Activated naive CD4-positive, alpha-beta T cell (primary cell): ENCODE measurements around the gene PSD2.

Experiments
- DNase-seq, 4 experiments: peaks; one replicate each; lab custom pipeline; 2025; lab: John Stamatoyannopoulos, UW

PSD2 gene

DNA sequence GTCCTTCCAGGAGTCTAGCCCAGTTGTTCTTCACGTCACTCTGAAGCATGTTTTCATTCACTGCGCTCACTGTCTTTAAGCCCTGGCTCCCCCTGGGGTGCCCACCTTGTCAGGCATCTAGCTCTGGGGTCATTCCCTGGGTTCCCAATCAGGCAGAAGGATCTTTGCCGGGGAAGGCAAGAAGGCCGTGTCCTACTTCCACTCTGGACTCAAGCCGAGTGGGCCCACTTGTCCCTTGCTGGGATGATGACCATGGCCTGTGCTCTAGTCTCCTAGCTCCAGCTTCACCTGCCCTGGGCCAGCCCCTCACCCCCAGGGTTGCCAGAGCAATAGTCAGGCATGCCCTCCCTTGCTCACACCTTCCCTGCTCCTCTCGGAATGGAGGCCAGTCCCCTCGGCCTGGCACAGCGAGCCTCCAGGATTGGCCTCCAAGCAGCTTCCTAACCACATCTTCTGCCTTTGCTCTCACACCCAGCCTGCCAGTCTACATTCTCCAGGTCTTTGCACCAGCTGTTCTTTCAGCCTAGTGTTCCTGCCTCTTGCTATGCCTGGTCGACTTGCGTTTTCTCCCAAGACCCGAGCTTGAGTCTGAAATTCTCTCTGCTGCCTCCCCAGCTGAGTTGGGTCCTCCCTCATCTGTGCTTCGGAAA is 32.2 kb upstream of the PSD2 start:
- DNase-seq = no peak

DNA sequence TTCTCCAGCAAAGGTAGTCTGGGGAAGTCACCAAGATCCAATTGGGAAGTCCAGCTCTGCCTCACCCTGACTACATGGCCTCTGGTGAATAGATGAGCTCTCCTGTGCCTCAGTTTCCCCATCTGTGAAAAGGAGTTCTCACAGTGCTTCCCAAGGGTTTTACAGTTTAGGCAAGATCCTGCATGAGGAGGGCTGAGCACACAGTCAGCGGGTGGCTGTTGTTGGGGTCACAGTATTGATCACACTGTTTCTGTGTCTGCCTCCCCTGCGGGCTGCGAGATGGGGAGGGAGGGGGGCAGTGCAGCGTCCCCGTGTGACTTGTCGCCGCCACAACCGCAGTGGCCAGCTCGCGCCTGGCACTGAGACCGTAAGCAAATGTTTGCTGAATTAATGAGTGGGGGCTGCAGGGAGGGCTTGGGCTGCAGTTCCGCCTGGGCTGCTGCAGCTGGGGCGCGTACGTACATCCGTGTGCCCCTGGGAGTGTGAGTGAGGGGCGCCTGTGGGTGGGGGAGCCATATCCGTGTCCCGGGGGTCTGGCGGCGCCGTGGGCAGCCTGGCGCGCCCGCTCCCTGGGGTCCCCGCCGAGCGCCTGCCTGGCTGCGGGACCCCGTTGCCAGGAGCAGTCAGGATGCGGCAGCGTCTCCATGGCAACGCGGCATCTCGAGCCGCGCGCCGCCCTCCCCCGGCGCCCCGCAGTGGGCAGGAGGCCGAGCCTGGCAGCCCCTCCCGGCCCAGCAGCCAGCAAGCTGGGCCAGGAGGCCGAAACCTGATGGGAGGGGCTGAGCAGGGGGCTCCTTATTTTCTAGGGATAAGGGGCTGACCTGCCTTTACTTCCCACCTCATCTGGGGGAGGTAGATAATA is 31.4 kb upstream of the PSD2 start:
- no peak for DNase-seq

DNA sequence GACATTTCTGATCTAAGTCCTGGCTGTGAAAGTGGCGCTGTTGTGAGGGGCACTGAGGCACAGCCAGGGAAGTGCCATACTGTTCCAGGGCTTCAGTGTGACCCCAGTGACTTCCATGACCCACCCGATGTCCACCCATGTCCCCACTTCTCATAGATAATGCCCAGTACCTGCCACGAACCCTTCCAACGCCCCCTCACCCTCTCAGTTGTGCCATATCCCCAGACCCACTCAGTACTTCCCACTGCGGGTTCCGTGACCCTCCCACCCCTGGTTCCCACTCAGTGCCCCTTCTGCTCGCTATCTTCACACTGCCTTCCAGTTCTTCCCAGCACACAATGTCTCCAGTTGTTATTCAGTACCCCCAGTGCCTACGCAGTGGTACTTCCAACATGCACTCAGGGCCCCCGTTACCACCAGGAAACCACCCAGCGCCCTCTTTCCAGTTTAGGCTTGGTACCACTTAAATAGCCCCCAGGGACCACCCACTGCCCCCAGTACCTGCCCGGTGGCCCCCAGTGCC is 30.7 kb upstream of the PSD2 start:
- no peak for DNase-seq

DNA sequence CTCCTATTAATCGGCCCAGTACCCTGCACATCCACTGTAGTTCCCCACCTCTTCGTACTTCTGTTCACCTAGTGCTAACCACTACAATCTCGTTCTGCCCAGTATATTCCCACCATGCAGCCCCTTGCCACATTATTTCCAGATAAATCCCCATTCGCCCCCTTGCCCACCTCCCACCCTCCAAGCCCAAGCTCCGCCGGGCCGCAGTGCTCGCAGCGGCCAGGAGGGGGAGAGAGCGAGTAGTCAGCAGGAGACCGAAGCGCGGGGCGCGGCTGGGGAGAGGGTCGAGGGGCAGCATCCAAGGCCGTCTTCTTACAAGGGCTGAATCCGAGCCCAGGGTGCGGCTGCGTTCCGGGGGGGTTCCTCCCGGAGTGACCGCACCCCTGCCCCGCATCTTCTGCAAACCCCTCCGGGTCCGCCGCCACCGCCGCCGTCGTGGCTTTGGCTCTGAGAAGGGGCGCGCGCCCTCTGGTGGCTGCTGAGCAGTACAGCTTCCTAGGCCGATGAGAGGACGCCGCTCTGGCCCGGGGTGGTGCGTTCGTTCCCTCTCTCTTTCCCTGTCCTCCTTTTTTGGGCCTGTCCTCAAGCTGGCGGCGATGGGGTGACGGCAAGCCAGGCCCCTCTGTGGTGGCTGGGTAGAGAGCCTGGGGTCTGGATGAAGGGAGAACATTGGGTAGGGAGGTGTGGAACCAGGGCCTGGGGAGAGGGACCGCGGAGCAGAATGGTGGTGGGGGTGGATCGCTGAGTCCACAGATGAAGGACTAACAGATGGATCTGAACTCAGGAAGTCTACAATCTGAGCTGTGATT is 30.0 kb upstream of the PSD2 start:
- DNase-seq = peak; percentile 67 to 87 (median 80)

DNA sequence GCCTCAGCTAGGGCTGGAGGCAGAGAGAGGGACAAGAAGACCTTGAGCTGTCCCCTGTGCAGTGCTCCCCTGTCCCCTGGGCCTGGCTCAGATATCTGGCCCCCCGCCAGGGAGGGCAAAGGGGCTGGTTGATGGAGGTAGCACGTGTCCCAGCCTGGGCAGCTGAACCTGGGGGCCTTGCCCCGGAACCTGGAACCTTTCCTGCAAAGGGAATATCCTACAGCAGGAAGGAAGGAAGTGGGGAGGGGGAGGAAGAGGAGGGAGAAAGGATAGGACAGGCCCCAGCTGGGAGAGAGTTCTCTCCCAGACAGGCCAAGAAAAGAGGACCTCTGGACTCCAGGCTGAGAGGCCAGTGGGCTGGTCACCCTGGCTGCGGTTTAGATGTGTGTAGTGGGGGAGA is 27.6 kb upstream of the PSD2 start:
- no peak for DNase-seq

DNA sequence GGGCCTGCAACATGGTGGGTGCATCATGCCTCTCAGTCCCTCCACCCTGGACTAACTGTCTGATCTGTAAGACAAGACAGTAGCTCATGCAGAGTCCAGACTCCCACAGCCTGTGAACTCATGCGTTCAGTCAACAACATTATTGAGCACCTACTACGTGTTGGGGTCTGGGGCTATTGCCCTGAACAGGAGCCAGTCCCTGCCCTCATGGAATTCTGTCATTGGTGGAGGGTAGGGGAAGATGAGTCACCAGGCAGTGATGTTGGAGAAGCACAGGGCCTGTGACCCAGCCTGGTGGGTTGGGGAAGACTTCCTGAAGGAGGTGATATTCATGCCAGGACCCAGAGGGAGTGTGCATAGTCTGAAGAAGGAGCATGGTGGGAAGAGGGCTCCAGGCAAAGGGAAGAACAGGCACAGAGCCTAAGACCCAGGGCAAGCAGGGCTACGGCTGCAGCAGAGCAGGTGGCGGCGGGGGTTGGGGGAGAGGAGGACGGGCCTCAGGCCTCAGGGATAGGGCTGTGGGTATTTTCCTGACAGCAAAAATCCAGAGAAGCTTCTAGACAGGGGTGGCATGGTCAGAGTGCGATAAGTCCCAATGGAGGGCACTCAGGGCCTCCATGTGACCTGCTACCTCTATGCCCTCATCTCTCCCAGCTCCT is 26.7 kb upstream of the PSD2 start:
- no peak for DNase-seq

DNA sequence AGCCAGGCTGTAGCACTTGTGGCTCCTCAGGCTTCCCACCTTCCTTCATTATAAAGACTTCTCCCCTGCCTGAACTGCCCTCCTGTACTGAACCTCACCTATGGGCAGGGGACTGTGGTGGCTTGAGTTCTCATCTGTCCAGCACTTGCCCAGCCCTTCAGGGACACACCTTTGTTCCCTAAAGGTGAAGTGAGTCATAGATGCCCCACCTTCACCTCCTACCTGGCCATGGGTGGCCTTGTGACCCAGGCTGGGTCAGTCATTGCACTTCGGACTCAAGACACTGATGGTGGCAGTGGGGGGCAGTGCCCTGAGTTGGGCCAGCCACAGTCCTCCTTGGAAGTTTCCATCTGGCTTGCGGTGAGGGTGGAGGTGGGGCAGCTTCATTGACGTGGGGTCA is 26.1 kb upstream of the PSD2 start:
- no peak for DNase-seq

DNA sequence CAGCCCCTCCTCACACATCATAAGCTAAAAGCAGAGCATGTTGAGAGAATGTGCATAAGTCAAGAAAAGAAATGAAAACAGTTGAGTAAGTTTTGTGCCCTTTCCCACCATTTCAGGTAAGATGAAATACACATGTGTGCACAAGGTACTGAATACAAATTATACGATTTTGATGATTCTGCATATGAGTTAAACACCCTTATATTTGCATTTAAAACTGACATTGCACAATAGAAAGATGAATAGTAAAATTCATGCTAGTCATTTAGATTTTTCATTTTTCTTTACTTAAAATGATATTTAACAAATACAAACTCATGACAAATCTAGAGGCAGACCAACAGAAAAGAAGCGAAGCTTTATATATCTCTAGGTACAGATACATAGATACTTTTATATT is 24.9 kb upstream of the PSD2 start:
- no peak for DNase-seq

DNA sequence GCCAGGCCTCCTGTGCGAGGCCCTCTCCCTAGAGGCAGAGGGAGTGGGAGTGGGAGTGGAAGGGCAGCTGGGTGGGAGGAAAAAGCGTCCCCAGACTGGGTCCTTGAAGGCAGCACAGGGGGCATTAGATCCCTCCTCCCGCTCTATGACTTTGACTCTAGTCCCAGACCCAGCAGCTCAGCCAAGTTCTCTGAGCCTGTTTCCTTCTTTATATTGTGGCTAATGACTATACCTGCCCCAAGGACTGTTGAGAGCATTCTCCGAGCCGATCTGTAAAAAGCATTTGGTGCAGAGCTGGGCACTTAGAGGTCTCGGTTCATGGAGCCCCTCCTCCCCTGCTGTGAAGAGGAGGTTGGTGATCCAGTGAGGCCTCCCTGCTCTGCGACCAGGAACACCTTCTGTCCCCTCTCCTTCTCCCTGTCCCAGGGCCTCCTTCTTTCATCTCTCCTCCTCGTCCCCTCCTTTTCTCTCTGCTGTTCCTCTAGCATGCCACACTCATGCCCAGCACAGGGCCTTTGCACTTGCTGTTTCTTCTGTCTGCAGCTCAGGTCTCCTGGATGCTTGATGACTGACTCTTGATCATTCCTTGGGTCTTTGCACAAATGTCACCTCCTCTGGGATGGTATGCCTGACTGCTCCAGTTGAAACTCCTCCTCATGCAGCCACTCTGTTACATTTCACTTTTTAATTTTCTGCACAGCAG is 23.4 kb upstream of the PSD2 start:
- no peak for DNase-seq

DNA sequence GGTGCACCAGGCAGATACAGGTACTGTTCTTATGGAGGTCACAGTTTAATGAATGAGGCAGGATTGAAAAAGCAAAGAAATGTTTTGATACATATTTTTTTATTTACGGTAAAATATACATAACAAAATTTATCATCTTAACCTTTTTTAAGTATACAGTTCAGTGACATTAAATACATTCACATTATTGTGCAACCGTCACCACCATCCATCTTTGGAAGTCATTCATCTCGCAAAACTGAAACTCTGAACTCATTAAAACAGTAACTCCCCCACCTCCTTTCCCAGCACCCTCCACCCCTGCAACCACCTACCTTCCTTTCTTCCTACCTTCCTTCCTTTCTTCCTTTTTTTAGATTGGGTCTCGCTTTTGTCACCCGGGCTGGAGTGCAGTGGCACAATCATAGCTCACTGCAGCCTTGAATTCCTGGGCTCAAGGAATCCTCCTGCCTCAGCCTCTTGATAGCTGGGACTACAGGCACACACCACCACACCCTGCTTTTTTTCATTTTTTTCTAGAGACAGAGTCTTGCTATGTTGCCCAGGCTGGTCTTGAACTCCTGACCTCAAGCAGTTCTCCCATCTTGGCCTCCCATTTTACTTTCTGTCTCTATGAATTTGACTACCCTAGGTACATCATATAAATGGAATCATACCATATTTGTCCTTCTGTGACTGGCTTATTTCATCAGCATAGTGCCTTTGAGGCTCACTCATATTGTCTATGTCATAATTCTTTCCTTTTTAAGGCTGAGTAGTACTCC is 22.5 kb upstream of the PSD2 start:
- DNase-seq = no peak

DNA sequence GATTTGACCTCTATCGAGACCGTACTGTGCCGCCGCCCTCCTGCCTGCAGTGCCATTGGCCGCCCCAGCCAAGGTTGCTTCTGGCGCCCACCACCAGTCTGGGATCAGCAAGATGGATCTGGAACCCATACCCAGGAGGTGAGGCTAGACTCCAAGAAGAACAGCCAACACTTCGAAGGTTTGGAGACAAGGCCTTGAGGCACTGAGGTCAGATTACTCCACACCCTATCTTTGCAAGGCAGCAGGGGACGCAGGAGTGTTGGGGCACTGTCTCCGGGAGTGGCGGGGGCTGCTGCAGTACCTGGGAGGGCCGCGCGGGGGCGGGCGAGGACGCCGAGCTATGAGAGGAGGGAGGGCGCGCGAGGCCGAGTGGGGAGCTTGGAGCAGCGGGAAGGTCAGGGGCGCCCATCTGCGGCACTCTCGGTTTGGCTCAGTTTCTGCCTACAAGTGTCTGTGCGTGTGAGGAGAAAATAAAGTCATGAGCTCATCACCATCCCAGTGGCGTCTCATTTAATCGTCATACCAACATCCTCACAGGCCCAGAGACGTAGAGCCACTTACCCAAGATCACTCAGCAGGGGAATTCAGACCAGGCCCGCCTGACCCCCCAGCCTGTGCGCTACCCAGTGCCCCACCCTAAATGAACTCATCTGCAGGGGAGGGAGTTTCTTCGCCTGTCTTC is 20.5 kb upstream of the PSD2 start:
- DNase-seq = peak; percentile 53 to 77 (median 69)

DNA sequence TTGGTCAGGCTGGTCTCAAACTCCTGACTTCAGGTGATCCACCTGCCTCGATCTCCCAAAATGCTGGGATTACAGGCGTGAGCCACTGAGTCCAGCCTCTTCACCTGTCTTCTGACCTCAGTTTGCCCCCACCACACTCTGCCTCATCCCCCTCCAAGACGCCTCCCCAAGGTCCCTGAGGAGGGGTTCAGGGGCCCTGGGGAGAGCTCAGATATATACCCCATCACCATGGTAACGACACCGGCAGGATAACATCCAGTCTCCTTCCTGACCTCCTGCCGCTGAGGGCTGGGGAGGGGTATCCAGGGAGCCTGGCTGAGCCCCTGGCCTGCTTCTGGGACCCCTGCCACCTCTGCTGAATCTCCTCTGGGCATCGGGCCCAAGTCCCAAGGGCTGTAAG is 19.7 kb upstream of the PSD2 start:
- no peak for DNase-seq

DNA sequence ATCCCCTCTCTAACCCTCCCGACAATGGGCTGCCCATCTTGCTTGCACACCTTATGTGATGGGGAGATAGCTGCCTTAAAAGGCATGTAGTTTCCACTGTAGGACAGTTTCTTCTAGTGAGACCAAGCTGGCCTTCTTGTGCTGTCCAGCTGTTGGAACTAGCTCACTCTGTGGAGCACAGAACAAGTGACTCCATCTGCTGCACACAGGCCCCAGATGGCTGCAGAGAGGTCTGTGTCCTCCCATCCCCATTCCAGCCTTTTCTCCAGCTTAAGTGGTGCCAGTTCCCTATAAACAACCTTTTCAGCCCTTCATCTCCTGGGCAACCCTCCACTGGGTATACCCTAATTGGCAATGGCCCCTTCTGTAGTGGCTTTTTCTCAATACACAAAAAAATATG is 18.7 kb upstream of the PSD2 start:
- no peak for DNase-seq

DNA sequence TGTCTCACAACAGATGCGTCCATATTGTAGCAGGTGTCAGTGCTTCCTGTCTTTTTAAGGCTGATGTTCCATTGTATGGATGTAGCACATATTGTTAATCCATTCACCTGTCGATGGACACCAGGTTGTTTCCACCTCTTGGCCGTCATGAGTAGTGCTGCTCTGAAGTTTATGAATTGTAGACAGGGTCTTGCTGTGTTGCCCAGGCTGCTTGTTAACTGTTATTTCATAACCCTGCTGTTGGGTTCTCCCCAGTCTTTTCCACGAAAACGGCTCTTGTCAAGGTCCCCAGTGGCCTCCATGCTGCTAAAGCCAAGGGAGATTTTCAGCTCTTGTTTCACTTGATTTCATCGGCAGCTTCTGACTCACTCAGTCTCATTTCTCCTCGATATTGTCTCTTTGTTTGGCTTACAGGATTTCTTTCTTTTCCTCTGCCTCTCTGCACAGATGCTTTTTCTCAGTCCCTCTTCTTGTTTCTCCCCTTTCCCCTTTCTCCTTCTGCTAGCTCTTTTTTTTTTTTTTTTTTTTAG is 12.1 kb upstream of the PSD2 start:
- no peak for DNase-seq

DNA sequence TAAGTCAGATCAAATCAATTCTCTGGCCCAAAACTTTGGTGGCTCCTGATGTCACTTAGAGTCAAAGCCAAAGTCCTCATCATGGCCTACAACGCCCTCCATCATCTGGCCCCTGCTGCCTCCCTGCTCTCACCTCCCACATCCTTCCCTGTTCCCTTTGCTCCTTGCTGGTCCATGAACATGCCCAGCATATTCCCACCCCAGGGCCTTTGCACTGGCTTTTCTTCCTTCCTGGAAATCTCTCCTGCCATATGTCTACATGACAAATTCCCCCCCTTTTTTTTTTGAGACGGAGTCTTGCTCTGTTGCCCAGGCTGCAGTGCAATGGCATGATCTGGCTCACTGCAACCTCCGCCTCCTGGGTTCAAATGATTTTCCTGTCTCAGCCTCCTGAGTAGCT is 11.1 kb upstream of the PSD2 start:
- DNase-seq = no peak

DNA sequence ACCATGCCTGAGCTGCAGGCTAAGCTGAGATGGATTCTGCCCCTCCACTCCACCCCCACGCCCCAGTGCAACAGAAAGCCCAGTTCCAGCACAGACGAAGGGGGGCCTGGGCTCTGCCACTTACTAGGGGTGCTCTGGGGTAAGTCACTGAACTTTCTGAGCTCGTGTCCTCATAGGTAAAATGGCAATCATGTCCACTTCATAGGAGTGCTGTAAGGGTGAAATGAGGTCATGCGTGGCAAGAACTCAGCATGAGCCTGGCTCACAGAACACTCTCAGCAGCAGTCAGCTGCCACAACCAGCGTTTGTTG is 8.4 kb upstream of the PSD2 start:
- DNase-seq = no peak

DNA sequence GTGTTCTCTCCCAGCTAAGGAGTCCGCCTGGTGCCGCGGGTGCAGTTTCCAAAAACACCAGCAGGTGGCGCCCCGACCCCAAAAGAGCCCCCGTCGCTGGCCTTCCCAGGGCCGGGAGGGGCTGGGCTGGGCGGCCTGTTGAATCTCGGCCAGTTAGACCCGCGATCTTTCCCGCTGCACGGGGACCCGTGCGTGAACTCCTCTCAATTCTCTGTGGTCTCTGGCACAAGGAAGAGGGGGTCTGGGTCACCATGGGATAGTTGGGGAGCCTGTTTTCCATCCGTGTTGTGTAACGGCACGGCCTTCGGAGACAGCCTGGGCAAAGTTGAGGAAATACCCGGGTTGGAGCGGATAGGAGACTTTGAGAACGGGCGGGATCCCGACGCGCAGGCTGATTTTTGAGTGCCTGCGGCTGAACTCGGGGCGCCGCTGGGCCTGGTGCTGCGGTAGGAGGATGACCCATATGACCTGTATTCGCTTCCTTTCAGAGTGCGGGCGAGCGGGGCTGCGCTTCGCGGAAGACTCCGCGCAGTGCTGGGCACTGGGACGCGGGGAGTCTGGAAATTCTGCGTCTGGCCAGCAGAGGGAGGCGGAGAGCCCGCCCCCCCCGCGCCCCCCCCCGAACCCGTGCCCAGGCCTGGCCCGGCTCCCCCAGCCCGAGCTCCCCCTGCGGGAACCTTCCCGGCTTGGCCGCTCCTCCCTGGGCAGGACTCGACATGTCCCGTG is 7.9 kb upstream of the PSD2 start:
- peak; percentile 82 to 88 (median 84) for DNase-seq

DNA sequence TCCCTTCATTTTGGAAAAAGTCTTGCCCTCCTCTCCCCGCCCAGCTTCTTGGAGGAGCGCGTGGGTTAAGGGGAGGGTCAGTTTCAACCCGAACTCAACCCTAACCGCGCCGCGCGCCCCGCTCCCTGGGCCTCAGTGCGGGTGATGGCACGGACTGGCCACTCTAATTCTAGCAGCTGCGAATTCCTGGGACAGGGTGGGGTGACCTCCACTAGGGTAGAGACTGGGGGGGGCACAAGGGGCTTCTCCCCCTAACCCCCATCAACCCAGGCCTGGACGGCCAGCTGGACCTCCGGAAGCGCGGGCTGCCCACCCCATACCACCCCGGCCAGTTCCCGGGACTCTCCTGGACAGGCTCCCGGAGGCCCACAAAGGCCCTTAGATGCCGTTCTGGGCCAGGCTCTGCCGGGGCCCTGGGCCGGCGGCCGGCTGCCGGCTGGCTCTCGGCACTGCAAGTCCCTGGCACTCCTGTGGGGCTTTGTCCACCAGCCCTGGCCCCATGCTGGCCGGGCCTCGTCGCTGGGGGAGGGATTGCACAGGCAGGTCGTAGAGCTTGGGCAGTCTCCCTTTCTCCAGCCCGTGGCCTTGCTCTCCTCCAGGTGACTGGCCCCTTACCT is 7.2 kb upstream of the PSD2 start:
- no peak for DNase-seq
